GM12878 (cell line): ENCODE measurements around the gene SCYL1.

Experiments used
- BCL11A ChIP-seq: IDR thresholded peaks from 2 replicates; pipeline ENCODE4 v1.6.1; 2011; ENCODE audit warnings: low read depth, low read length
- CHD4 ChIP-seq: fragments of 200-600 bp; sonication (generic); IDR thresholded peaks from 2 replicates; pipeline ENCODE4 v1.6.1; 2016; ENCODE audit warnings: mild to moderate bottlenecking
- HCFC1 ChIP-seq: fragments of 150-350 bp; IDR thresholded peaks from 2 replicates; pipeline ENCODE4 v1.6.1; 2014; ENCODE audit warnings: low read length
- JUNB ChIP-seq: IDR thresholded peaks from 2 replicates; pipeline ENCODE4 v1.6.1; 2016; ENCODE audit warnings: antibody characterized with exemption, mild to moderate bottlenecking
- MTA2 ChIP-seq: fragments of 450-650 bp; IDR thresholded peaks from 2 replicates; pipeline ENCODE4 v1.6.1; 2016; ENCODE audit warnings: low read depth, mild to moderate bottlenecking, moderate library complexity
- MXI1 ChIP-seq: fragments of 150-350 bp; IDR thresholded peaks from 2 replicates; pipeline ENCODE4 v1.6.1; 2011; ENCODE audit warnings: low read depth, mild to moderate bottlenecking, inconsistent platforms, low read length, improper control_type of control experiment
- NFIC ChIP-seq: IDR thresholded peaks from 2 replicates; pipeline ENCODE4 v1.6.1; 2012; ENCODE audit warnings: low read depth, mild to moderate bottlenecking, inconsistent platforms, low read length, moderate library complexity
- POLR2A ChIP-seq: IDR thresholded peaks from 2 replicates; pipeline ENCODE4 v1.6.1; 2011; ENCODE audit warnings: low read depth, mild to moderate bottlenecking, low read length
- RB1 ChIP-seq: fragments of 450-650 bp; formaldehyde crosslinking; IDR thresholded peaks from 2 replicates; pipeline ENCODE4 v1.6.1; 2017; ENCODE audit warnings: mild to moderate bottlenecking, borderline replicate concordance
- TF ChIP-seq, protein P1 (sequence below): fragments of 450-650 bp; IDR thresholded peaks from 2 replicates; pipeline ENCODE4 v1.6.1; 2018; ENCODE audit warnings: borderline replicate concordance, mild to moderate bottlenecking; ENCODE audit not compliant: partially characterized antibody
- TF ChIP-seq, protein P2 (sequence below): IDR thresholded peaks from 2 replicates; pipeline ENCODE4 v1.6.1; 2012; ENCODE audit warnings: low read depth, low read length, improper control_type of control experiment
- TF ChIP-seq, protein P3 (sequence below), 3 experiments: IDR thresholded peaks in 2 of 3; conservative IDR thresholded peaks in 1 of 3; 2 replicates each; pipeline ENCODE4 v1.5.1; 2011; ENCODE audit warnings: low read depth in 3 of 3, low read length in 3 of 3, mild to moderate bottlenecking in 3 of 3, control low read depth in 2 of 3, moderate library complexity in 2 of 3, inconsistent platforms in 1 of 3, mixed read lengths in 1 of 3; ENCODE audit not compliant: control insufficient read depth in 2 of 3, insufficient read depth in 1 of 3; ENCODE audit errors: extremely low read depth in 1 of 3

DNA sequence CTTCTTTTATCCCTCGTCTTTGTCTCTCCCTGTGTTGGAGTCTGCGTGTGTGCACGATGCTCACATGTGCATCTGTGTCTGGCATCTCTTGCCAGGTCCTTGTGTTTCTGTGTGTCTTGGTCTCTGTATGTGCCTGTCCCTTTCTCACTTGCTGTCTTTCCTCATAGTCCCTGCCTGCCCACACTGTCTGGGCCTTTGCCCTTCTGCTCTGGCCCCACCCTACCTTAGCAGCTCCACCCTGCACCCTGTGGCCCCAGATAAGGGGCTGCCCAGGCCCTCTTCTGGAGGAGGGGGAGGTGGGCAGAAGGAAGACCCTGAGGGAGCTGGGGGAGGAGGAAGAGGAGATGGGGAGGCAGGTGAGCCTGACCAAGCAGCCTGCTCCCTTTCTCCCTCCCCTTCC lies 53.8 kb downstream of the SCYL1 start:
- peak; percentile 40; the same call in 1 of the 2 replicates for TF ChIP-seq POLR2A
- TF ChIP-seq, protein P1, sequence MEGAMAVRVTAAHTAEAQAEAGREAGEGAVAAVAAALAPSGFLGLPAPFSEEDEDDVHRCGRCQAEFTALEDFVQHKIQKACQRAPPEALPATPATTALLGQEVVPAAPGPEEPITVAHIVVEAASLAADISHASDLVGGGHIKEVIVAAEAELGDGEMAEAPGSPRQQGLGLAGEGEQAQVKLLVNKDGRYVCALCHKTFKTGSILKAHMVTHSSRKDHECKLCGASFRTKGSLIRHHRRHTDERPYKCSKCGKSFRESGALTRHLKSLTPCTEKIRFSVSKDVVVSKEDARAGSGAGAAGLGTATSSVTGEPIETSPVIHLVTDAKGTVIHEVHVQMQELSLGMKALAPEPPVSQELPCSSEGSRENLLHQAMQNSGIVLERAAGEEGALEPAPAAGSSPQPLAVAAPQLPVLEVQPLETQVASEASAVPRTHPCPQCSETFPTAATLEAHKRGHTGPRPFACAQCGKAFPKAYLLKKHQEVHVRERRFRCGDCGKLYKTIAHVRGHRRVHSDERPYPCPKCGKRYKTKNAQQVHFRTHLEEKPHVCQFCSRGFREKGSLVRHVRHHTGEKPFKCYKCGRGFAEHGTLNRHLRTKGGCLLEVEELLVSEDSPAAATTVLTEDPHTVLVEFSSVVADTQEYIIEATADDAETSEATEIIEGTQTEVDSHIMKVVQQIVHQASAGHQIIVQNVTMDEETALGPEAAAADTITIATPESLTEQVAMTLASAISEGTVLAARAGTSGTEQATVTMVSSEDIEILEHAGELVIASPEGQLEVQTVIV, result no peak
- no peak for TF ChIP-seq JUNB
- TF ChIP-seq CHD4, result no peak
- no peak for TF ChIP-seq MTA2
- TF ChIP-seq, protein P2, sequence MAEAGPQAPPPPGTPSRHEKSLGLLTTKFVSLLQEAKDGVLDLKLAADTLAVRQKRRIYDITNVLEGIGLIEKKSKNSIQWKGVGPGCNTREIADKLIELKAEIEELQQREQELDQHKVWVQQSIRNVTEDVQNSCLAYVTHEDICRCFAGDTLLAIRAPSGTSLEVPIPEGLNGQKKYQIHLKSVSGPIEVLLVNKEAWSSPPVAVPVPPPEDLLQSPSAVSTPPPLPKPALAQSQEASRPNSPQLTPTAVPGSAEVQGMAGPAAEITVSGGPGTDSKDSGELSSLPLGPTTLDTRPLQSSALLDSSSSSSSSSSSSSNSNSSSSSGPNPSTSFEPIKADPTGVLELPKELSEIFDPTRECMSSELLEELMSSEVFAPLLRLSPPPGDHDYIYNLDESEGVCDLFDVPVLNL, result no peak
- TF ChIP-seq, protein P3, sequence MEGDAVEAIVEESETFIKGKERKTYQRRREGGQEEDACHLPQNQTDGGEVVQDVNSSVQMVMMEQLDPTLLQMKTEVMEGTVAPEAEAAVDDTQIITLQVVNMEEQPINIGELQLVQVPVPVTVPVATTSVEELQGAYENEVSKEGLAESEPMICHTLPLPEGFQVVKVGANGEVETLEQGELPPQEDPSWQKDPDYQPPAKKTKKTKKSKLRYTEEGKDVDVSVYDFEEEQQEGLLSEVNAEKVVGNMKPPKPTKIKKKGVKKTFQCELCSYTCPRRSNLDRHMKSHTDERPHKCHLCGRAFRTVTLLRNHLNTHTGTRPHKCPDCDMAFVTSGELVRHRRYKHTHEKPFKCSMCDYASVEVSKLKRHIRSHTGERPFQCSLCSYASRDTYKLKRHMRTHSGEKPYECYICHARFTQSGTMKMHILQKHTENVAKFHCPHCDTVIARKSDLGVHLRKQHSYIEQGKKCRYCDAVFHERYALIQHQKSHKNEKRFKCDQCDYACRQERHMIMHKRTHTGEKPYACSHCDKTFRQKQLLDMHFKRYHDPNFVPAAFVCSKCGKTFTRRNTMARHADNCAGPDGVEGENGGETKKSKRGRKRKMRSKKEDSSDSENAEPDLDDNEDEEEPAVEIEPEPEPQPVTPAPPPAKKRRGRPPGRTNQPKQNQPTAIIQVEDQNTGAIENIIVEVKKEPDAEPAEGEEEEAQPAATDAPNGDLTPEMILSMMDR (IDR thresholded peaks at IDR 0.05 in 2 of 3, conservative IDR thresholded peaks at IDR 0.05 in 1 of 3; ENCODE audit: control insufficient read depth in 2 of 3, extremely low read depth in 1 of 3, insufficient read depth in 1 of 3, low read depth in 3 of 3, low read length in 3 of 3), result no peak
- TF ChIP-seq RB1, result no peak
- TF ChIP-seq BCL11A, result no peak
- TF ChIP-seq MXI1, result no peak
- no peak for TF ChIP-seq NFIC
- TF ChIP-seq HCFC1, result no peak
